Gastroesophageal sphincter (tissue), 3 donors: ENCODE results near the gene NBR1.
"Not testable (repeated sequence)": the region's sequence is repeated elsewhere in the genome, so short reads cannot be mapped to it uniquely, and the experiment has no call there.

Experiments used
- EP300 ChIP-seq: sonication (generic); formaldehyde crosslinking; IDR thresholded peaks from one replicate; pipeline ENCODE4 v1.6.1; 2017; ENCODE audit warnings: antibody characterized with exemption, mild to moderate bottlenecking
- POLR2A ChIP-seq, 2 donors: fragments of 450-650 bp; IDR thresholded peaks; one replicate each; pipeline ENCODE4 v1.6.1; 2017; ENCODE audit warnings: antibody characterized with exemption in 2 of 2, mild to moderate bottlenecking in 2 of 2, moderate library complexity in 1 of 2
- TF ChIP-seq, protein P1 (sequence below), 4 experiments: fragments of 200-600 bp in 2 of 4; fragments of 450-650 bp in 2 of 4; sonication (generic) in 1 of 4; IDR thresholded peaks; one replicate each; pipeline ENCODE4 v1.5.1; 2017 to 2019; ENCODE audit warnings: antibody characterized with exemption in 4 of 4, mild to moderate bottlenecking in 2 of 4, moderate library complexity in 2 of 4

DNA sequence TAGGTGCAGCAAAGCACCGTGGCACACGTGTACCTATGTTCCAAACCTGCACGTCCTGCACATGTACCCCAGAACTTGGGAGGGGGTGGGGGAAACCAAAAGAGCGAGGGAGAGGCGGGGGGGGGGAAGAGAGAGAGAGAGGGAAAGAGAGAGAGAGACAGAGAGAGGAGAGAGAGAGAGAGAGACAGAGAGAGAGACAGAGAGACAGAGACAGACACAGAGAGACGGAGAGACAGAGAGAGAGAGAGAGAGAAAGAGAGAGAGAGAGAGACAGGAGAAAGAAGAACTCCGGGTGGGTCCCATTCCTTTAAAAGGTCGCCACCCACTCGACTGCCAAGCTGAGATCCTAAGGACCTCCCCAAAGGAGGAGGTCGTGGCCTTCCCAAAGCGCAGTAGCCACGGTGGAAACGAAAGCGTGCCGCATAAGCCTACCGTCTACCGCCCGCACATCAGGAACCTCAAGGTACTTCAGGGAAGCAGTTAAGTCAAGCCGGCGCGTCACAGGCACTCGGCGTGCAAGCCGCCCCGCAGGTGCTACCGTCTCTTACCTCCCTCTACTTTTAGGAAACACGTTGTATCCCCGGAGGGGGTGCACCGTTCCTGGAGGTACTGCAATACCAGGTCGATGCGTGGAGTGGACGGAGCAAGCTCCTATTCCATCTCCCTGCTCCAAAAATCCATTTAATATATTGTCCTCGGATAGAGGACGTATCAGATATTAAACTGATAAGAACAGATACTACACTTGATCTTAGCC, 69.8 kb downstream of the NBR1 start:
- TF ChIP-seq, protein P1, sequence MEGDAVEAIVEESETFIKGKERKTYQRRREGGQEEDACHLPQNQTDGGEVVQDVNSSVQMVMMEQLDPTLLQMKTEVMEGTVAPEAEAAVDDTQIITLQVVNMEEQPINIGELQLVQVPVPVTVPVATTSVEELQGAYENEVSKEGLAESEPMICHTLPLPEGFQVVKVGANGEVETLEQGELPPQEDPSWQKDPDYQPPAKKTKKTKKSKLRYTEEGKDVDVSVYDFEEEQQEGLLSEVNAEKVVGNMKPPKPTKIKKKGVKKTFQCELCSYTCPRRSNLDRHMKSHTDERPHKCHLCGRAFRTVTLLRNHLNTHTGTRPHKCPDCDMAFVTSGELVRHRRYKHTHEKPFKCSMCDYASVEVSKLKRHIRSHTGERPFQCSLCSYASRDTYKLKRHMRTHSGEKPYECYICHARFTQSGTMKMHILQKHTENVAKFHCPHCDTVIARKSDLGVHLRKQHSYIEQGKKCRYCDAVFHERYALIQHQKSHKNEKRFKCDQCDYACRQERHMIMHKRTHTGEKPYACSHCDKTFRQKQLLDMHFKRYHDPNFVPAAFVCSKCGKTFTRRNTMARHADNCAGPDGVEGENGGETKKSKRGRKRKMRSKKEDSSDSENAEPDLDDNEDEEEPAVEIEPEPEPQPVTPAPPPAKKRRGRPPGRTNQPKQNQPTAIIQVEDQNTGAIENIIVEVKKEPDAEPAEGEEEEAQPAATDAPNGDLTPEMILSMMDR (IDR thresholded peaks at IDR 0.05) = not testable (repeated sequence)
- TF ChIP-seq POLR2A (IDR thresholded peaks at IDR 0.05); EP300: not testable (repeated sequence)
